PFSK-1 (cell line): Measurements from ENCODE around the gene FPR3.
A peak's percentile ranks its signal among the peaks of the same experiment; 100 is the strongest.

Source experiments
- FOXP2 ChIP-seq: optimal IDR thresholded peaks from 2 replicates; pipeline ENCODE3; 2011; ENCODE audit warnings: borderline replicate concordance, control low read depth, inconsistent platforms; ENCODE audit not compliant: insufficient read depth; ENCODE audit errors: extremely low read length, extremely low read depth
- POLR2AphosphoS5 ChIP-seq: IDR thresholded peaks from 2 replicates; pipeline ENCODE4 v1.6.1; 2012; ENCODE audit warnings: low read depth, mild to moderate bottlenecking, control low read depth, low read length, moderate library complexity
- SIN3A ChIP-seq: IDR thresholded peaks from 2 replicates; pipeline ENCODE4 v1.6.1; 2012; ENCODE audit warnings: mild to moderate bottlenecking, low read length, moderate library complexity, borderline replicate concordance; ENCODE audit not compliant: insufficient read depth
- TAF1 ChIP-seq: IDR thresholded peaks from 2 replicates; pipeline ENCODE4 v1.6.1; 2012; ENCODE audit warnings: low read length, control low read depth, borderline replicate concordance; ENCODE audit not compliant: insufficient read depth
- TF ChIP-seq, protein P1 (sequence below), 2 experiments: IDR thresholded peaks; 2 replicates each; pipeline versions ENCODE4 v1.6.1 to v1.8.0; 2011 to 2012; ENCODE audit warnings: low read depth in 2 of 2, low read length in 2 of 2, control low read depth in 1 of 2, inconsistent platforms in 1 of 2, mild to moderate bottlenecking in 1 of 2, moderate library complexity in 1 of 2; ENCODE audit not compliant: insufficient read depth in 1 of 2

The FPR3 gene

DNA sequence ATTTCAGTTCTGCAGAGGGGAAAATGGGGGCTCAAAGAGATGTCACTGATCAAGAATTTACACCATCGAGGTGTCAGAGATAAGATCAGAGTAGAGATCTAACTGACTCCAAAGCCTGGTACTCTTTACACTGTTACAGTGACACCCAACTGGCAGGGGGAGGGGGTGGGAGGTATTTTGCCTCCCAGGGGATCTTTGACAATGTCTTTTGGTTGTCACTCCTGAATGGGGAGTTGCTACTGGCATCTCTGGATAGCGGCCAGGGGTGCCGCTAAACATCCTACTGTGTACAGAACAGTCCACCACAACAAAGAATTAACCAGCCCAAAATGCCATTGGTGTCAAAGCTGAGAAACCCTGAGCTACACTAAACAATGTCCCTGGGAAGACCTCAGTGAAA lies 3.1 kb downstream of the FPR3 start:
- TF ChIP-seq FOXP2 (no peak), POLR2AphosphoS5 (no peak), SIN3A (no peak), TAF1 (no peak)
- TF ChIP-seq, protein P1, sequence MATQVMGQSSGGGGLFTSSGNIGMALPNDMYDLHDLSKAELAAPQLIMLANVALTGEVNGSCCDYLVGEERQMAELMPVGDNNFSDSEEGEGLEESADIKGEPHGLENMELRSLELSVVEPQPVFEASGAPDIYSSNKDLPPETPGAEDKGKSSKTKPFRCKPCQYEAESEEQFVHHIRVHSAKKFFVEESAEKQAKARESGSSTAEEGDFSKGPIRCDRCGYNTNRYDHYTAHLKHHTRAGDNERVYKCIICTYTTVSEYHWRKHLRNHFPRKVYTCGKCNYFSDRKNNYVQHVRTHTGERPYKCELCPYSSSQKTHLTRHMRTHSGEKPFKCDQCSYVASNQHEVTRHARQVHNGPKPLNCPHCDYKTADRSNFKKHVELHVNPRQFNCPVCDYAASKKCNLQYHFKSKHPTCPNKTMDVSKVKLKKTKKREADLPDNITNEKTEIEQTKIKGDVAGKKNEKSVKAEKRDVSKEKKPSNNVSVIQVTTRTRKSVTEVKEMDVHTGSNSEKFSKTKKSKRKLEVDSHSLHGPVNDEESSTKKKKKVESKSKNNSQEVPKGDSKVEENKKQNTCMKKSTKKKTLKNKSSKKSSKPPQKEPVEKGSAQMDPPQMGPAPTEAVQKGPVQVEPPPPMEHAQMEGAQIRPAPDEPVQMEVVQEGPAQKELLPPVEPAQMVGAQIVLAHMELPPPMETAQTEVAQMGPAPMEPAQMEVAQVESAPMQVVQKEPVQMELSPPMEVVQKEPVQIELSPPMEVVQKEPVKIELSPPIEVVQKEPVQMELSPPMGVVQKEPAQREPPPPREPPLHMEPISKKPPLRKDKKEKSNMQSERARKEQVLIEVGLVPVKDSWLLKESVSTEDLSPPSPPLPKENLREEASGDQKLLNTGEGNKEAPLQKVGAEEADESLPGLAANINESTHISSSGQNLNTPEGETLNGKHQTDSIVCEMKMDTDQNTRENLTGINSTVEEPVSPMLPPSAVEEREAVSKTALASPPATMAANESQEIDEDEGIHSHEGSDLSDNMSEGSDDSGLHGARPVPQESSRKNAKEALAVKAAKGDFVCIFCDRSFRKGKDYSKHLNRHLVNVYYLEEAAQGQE (IDR thresholded peaks at IDR 0.05; ENCODE audit: insufficient read depth in 1 of 2, low read depth in 2 of 2, low read length in 2 of 2): no peak

DNA sequence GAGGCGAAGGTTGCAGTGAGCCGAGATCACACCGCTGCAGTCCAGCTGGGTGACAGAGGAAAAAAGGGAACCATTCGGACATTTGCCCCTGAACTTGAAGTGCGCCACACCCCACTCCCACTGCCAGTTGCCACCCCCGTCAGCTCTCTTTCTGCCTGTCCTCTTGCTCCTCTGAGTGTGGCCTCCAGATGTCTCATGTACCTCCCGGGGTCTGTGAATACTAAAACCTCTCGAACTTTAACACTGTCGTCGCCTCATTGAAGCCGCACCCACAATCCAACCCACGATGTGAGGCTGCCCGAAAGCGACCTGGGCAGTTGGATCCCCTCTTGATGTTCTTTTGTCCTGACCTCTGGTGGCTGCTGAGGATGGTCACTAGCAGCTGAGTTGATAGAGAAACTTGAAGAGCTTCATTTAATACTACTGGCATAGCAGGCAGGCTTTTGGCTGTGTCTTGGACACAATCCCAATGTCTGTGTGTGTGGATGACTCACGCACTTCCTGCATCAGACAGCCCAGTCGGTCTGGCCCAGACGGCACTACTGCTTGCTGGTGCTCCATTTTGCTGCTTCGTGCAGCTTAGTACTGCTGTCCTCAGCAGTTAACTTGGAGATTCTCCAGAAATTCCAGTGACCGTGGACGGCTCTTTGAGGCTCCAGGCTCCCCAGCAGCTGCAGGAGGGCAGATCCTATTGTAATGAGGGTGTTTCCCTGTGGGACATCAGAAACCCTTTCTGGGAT lies 4.2 kb downstream of the FPR3 start:
- TF ChIP-seq POLR2AphosphoS5: peak; percentile 60
- TF ChIP-seq FOXP2: peak; percentile 66
- TF ChIP-seq, protein P1 (IDR thresholded peaks at IDR 0.05; ENCODE audit: insufficient read depth in 1 of 2, low read depth in 2 of 2, low read length in 2 of 2): peak; percentile 3 to 45; a peak in 1 of 4 replicates
- peak; percentile 65; the same call in 1 of the 2 replicates for TF ChIP-seq SIN3A
- peak; percentile 49; the same call in 1 of the 2 replicates for TF ChIP-seq TAF1

DNA sequence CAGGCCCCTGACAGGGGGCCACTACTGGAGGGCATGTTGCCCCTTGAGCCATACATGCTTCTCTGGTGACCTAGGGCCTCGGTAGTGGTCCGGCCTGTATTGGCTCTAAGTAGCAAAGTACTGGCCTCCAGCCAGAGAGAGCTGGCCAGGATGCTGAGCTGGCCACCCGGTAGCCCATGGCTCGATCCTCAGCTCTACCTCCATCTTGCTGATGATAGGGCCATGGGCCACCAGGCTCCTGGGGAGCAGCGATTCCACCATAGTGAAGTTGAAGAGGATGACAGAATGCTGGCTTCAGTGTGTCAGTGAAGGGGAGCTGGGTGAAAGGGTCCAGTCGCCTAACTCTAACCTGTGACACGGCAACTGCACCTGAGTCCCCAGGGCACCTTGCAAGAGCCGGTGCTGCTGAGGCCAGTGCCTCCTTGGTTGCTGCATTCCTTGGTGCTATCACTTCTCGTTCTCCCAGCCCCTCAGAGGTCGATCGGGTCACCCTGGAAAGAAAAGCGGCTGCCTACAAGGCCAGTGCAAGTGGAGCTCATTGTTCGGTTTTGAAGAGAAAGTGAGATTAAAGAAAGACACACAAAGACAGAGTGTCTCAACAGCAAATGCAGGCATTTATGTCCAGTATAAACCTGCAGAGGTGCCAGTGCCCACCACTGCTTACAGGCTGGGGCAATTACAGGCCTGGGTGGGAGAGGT lies 5.0 kb downstream of the FPR3 start:
- TF ChIP-seq FOXP2: no peak

DNA sequence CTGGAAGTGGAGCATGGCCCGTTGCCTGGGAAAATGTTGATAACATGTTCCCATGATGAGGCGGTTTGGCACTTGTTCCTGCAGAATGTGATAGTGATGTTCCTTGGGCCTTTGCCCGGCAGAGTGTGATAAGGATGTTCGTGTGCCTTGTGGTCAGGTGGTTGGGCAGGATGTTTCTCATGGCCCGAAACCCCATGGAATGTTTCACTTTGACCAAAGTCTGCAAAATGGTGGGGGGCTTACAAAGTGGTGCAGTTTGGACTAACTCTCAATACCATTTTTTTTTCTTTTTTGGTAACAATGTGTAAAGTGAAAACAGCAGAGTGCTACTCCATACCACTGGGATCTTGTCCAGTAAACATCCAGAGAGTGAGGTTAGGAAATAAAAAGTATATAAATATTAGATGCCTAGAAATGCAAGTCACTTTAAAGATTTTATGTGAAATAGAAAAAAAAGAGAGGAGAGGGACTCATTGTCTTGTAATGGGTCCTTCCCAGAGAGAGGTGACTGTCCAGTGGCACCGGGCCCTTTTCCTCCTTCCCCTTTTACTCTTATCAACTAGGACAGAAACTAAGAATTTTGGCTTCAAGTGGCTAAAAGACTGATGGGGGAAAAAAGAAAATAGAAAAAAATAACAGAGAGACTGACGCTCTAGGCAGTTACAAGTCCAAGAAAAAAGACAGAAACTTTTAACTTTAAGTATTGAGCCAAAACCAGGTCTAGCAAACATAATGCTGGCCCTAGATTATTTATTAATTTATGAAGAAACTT lies 5.7 kb downstream of the FPR3 start:
- TF ChIP-seq FOXP2: no peak
- no peak for TF ChIP-seq POLR2AphosphoS5
- TF ChIP-seq, protein P1 (IDR thresholded peaks at IDR 0.05; ENCODE audit: insufficient read depth in 1 of 2, low read depth in 2 of 2, low read length in 2 of 2): no peak
- no peak for TF ChIP-seq SIN3A
- TF ChIP-seq TAF1: no peak

DNA sequence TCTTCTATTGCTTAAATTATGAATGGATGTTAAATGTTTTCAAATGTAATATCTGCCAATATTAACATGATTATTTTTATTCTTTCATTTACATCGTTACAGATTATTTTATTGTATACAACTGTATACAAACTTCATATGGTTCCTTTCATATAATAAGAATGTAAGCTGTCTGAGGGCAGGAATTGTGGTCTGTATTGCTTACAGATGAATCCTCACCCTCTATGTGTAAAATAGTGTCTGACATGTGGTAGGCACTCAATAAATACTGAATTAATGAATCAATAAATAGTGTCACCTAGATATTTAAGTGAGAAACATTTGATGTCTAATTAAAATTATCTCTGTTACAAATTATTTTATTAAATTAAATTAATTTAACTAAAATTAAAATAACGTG lies 7.8 kb downstream of the FPR3 start:
- TF ChIP-seq TAF1 (no peak), SIN3A (no peak), POLR2AphosphoS5 (no peak), FOXP2 (no peak)
- TF ChIP-seq, protein P1 (IDR thresholded peaks at IDR 0.05; ENCODE audit: insufficient read depth in 1 of 2, low read depth in 2 of 2, low read length in 2 of 2): no peak
